Neural cell (in vitro differentiated cells): Measurements from ENCODE around the gene MARCHF9. TPM values are rescaled to one million over a fixed set of nuclear protein-coding genes. Genes with fewer than 3 reads are reported as not detected.

Source experiments
- polyA plus RNA-seq: library from polyadenylated mRNA; depleted of rRNA; stranded (reverse); fragments of >200 nt; gene quantifications from 2 replicates; pipeline ENCODE4 v1.2.3, GENCODE V29; 2014
- small RNA-seq, 3 experiments: library from RNA; depleted of rRNA; stranded (forward); fragments of <200 nt; gene quantifications; one replicate each; pipeline ENCODE3, GENCODE V24; 2012

MARCHF9 gene
- polyA plus RNA-seq, 1 donor from 2014 or later, result 34.5 TPM

Small RNAs within 50 kb of the gene (small RNA-seq; reads per million reads assigned to genes)
- gene RNU6-1083P, result 0 reads per million in 3 experiments

Other genes with a start within 250 kb of the MARCHF9 start
- 24.0 and 25.8 TPM in 2 replicates for gene DDIT3, start 234.6 kb upstream of the MARCHF9 start, polyA plus RNA-seq
- gene MBD6, start 232.3 kb upstream of the MARCHF9 start, polyA plus RNA-seq, result 2.1 and 6.2 TPM in 2 replicates
- gene DCTN2, start 207.9 kb upstream of the MARCHF9 start, polyA plus RNA-seq, result 351 and 369 TPM in 2 replicates
- gene KIF5A, start 205.1 kb upstream of the MARCHF9 start, polyA plus RNA-seq, result 58.8 and 67.5 TPM in 2 replicates
- gene PIP4K2C, start 163.9 kb upstream of the MARCHF9 start, polyA plus RNA-seq, result 22.1 and 31.0 TPM in 2 replicates
- 141 and 163 TPM in 2 replicates for gene DTX3, start 150.3 kb upstream of the MARCHF9 start, polyA plus RNA-seq
- 12.9 and 18.8 TPM in 2 replicates for gene ARHGEF25, start 143.7 kb upstream of the MARCHF9 start, polyA plus RNA-seq
- 99.9 and 152 TPM in 2 replicates for gene B4GALNT1, start 121.9 kb upstream of the MARCHF9 start, polyA plus RNA-seq
- 223 and 248 TPM in 2 replicates for gene OS9, start 61.0 kb upstream of the MARCHF9 start, polyA plus RNA-seq
- 19.3 and 24.9 TPM in 2 replicates for gene AGAP2, start 16.4 kb upstream of the MARCHF9 start, polyA plus RNA-seq
- 78.1 and 85.3 TPM in 2 replicates for gene TSPAN31, start 10.1 kb upstream of the MARCHF9 start, polyA plus RNA-seq
- 81.3 and 104 TPM in 2 replicates for gene CDK4, start 2.8 kb upstream of the MARCHF9 start, polyA plus RNA-seq
- gene CYP27B1, start 12.0 kb downstream of the MARCHF9 start, polyA plus RNA-seq, result 0.86 and 1.4 TPM in 2 replicates
- 1.9 and 2.0 TPM in 2 replicates for gene METTL1, start 17.0 kb downstream of the MARCHF9 start, polyA plus RNA-seq
- gene EEF1AKMT3, start 17.5 kb downstream of the MARCHF9 start, polyA plus RNA-seq, result 1.6 and 2.0 TPM in 2 replicates
- 30.2 and 37.8 TPM in 2 replicates for gene TSFM, start 27.7 kb downstream of the MARCHF9 start, polyA plus RNA-seq
- 2.7 and 4.9 TPM in 2 replicates for gene AVIL, start 63.6 kb downstream of the MARCHF9 start, polyA plus RNA-seq
- gene CTDSP2, start 91.6 kb downstream of the MARCHF9 start, polyA plus RNA-seq, result 22.7 and 23.6 TPM in 2 replicates
- 5.7 and 13.3 TPM in 2 replicates for gene ATP23, start 186.5 kb downstream of the MARCHF9 start, polyA plus RNA-seq